Liver (tissue), 9 donors: ENCODE measurements around the gene PAWR. TPM values are rescaled to one million over a fixed set of nuclear protein-coding genes. Genes with fewer than 3 reads are reported as not detected.

Experiments
- DNase-seq: peaks from one replicate; pipeline ENCODE4 v3.0.0-alpha.2; 2017; ENCODE audit warnings: low spot score
- H3K27ac ChIP-seq, 2 donors: one replicate each; pipeline ENCODE4 v1.7.0; 2013; ENCODE audit warnings: inconsistent platforms in 2 of 2, low read length in 2 of 2, control low read depth in 1 of 2, low read depth in 1 of 2, mild to moderate bottlenecking in 1 of 2
- H3K27me3 ChIP-seq, 4 donors: one replicate each; pipeline versions ENCODE4 v1.6.1 to v1.7.0; 2013; ENCODE audit warnings: low read length in 3 of 4, inconsistent platforms in 1 of 4, mild to moderate bottlenecking in 1 of 4, moderate library complexity in 1 of 4; ENCODE audit not compliant: control insufficient read depth in 4 of 4, insufficient read depth in 4 of 4
- H3K36me3 ChIP-seq, 4 donors: one replicate each; pipeline versions ENCODE4 v1.6.1 to v1.7.0; 2013; ENCODE audit warnings: low read length in 3 of 4, mild to moderate bottlenecking in 3 of 4, low read depth in 1 of 4, moderate library complexity in 1 of 4; ENCODE audit not compliant: control insufficient read depth in 4 of 4, insufficient read depth in 3 of 4
- H3K4me1 ChIP-seq, 4 donors: one replicate each; pipeline versions ENCODE4 v1.6.1 to v1.7.0; 2013; ENCODE audit warnings: low read length in 3 of 4, mild to moderate bottlenecking in 3 of 4, moderate library complexity in 1 of 4; ENCODE audit not compliant: control insufficient read depth in 4 of 4, insufficient read depth in 4 of 4
- H3K4me3 ChIP-seq, 3 donors: one replicate each; pipeline versions ENCODE4 v1.6.1 to v1.7.0; 2013; ENCODE audit warnings: low read length in 3 of 3, control low read depth in 1 of 3, low read depth in 1 of 3, mild to moderate bottlenecking in 1 of 3
- H3K9ac ChIP-seq, 2 donors: one replicate each; pipeline ENCODE4 v1.7.0; 2013; ENCODE audit warnings: low read length in 2 of 2, mild to moderate bottlenecking in 2 of 2, moderate library complexity in 2 of 2, control low read depth in 1 of 2, low read depth in 1 of 2
- H3K9me3 ChIP-seq, 4 donors: one replicate each; pipeline versions ENCODE4 v1.6.1 to v1.7.0; 2013; ENCODE audit warnings: low read length in 3 of 4; ENCODE audit not compliant: control insufficient read depth in 4 of 4
- EGR1 ChIP-seq, 2 donors: IDR thresholded peaks; 2 replicates each; pipeline ENCODE4 v1.6.1; 2016 to 2018; ENCODE audit warnings: antibody characterized with exemption in 2 of 2, low read depth in 2 of 2
- FOXA1 ChIP-seq: IDR thresholded peaks from 2 replicates; pipeline ENCODE4 v1.6.1; 2016; ENCODE audit warnings: antibody characterized with exemption
- FOXA2 ChIP-seq: IDR thresholded peaks from 2 replicates; pipeline ENCODE4 v1.6.1; 2016; ENCODE audit warnings: antibody characterized with exemption
- HNF4G ChIP-seq: IDR thresholded peaks from 2 replicates; pipeline ENCODE4 v1.6.1; 2016; ENCODE audit warnings: antibody characterized with exemption
- NR2F2 ChIP-seq: IDR thresholded peaks from 2 replicates; pipeline ENCODE4 v1.6.1; 2016; ENCODE audit warnings: antibody characterized with exemption
- RAD21 ChIP-seq, 2 donors: IDR thresholded peaks; 2 replicates each; pipeline ENCODE4 v1.6.1; 2016; ENCODE audit warnings: antibody characterized with exemption in 2 of 2, mild to moderate bottlenecking in 2 of 2
- RXRA ChIP-seq, 2 donors: IDR thresholded peaks; 2 replicates each; pipeline ENCODE4 v1.6.1; 2017 to 2018; ENCODE audit warnings: antibody characterized with exemption in 2 of 2, mild to moderate bottlenecking in 1 of 2
- TAF1 ChIP-seq: conservative IDR thresholded peaks from 2 replicates; pipeline ENCODE4 v1.6.1; 2016; ENCODE audit warnings: antibody characterized with exemption, mild to moderate bottlenecking
- YY1 ChIP-seq: IDR thresholded peaks from 2 replicates; pipeline ENCODE4 v1.6.1; 2016; ENCODE audit warnings: antibody characterized with exemption, mild to moderate bottlenecking
- ZBTB33 ChIP-seq: IDR thresholded peaks from 2 replicates; pipeline ENCODE4 v1.6.1; 2016; ENCODE audit warnings: antibody characterized with exemption
- WGBS: extraction: QIAGEN DNeasy Blood & Tissue Kit; methylation state at CpG from one replicate; pipeline ENCODE4 v1.1.7; 2013; 5-methylcytosine and 5-hydroxymethylcytosine counted together
- polyA plus RNA-seq, 2 donors: library from polyadenylated mRNA; stranded (reverse) in 1 of 2; unstranded in 1 of 2; fragments of 200-250 nt in 1 of 2; fragments of >200 nt in 1 of 2; fragmentation: Nextera tagmentation in 1 of 2; extraction: Ambion mirVana in 1 of 2; gene quantifications; one replicate each; pipeline versions ENCODE4 v1.2.1 to v1.2.3, GENCODE V29; 2013 to 2015
- total RNA-seq, 2 donors: library from RNA; depleted of rRNA; stranded (reverse); fragments of >200 nt; gene quantifications; one replicate each; pipeline ENCODE4 v1.2.3, GENCODE V29; 2014
- TF ChIP-seq, protein P1 (sequence below): IDR thresholded peaks from 2 replicates; pipeline ENCODE4 v1.6.1; 2016; ENCODE audit warnings: antibody characterized with exemption
- TF ChIP-seq, protein P2 (sequence below): IDR thresholded peaks from 2 replicates; pipeline ENCODE4 v1.6.1; 2016; ENCODE audit warnings: antibody characterized with exemption, mild to moderate bottlenecking
- TF ChIP-seq, protein P3 (sequence below): IDR thresholded peaks from 2 replicates; pipeline ENCODE4 v1.6.1; 2016; ENCODE audit warnings: antibody characterized with exemption
- TF ChIP-seq, protein P4 (sequence below): fragments of 150-350 bp; IDR thresholded peaks from 2 replicates; pipeline ENCODE4 v1.5.1; 2017; ENCODE audit warnings: improper control_type of control experiment, low read depth, low read length; ENCODE audit not compliant: missing input control
- donor health status: healthy.
- donor health status: healthy.
- donor health status: healthy.
- donor health status: healthy.
- donor health status: healthy.

PAWR gene
- total and polyA plus RNA-seq, 4 donors, result 6.1 to 24.1 (median 9.9) TPM

DNA sequence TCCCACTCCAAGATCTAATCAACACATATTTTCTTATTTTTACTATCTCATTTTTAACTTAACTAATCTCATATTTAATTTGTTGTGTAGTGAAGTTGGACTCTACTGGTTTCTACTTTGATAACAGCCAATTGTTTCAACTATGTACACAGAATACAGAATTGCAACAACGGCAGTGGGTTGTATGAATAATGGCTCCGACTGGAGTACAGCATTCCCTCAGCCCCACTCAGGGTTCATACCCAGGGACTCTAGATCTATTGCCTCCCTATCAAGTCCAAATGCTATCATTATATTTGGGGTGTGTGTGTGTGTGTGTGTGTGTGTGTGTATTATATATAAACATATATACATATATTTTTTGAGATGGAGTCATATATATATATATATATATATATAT, 52.3 kb downstream of the PAWR start:
- Histone ChIP-seq H3K27ac (no peak overlapping the region), H3K27me3 (no peaks in the 10 kb centered on the region), H3K9me3 (no peaks in the 10 kb centered on the region), H3K4me3 (no peak overlapping the region), H3K36me3 (no peaks in the 10 kb centered on the region), H3K9ac (no peak overlapping the region), H3K4me1 (peaks cover 6 to 21% (median 6%) of the 10 kb centered on the region in 4 donors)
- no peak for DNase-seq
- no peak for TF ChIP-seq ZBTB33
- TF ChIP-seq, protein P1, sequence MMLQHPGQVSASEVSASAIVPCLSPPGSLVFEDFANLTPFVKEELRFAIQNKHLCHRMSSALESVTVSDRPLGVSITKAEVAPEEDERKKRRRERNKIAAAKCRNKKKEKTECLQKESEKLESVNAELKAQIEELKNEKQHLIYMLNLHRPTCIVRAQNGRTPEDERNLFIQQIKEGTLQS, result no peak
- no peak for TF ChIP-seq TAF1
- TF ChIP-seq RAD21 (IDR thresholded peaks at IDR 0.05), result no peak
- 40% methylated on average over 2 of the region's 2 CpGs for WGBS

- TF ChIP-seq HNF4G (no peak), NR2F2 (no peak), FOXA1 (no peak), FOXA2 (no peak), EGR1 (IDR thresholded peaks at IDR 0.05; ENCODE audit: low read depth in 2 of 2) (no peak), TAF1 (no peak), RXRA (IDR thresholded peaks at IDR 0.05) (no peak), RAD21 (IDR thresholded peaks at IDR 0.05) (no peak), ZBTB33 (no peak), YY1 (no peak)
- TF ChIP-seq, protein P2, sequence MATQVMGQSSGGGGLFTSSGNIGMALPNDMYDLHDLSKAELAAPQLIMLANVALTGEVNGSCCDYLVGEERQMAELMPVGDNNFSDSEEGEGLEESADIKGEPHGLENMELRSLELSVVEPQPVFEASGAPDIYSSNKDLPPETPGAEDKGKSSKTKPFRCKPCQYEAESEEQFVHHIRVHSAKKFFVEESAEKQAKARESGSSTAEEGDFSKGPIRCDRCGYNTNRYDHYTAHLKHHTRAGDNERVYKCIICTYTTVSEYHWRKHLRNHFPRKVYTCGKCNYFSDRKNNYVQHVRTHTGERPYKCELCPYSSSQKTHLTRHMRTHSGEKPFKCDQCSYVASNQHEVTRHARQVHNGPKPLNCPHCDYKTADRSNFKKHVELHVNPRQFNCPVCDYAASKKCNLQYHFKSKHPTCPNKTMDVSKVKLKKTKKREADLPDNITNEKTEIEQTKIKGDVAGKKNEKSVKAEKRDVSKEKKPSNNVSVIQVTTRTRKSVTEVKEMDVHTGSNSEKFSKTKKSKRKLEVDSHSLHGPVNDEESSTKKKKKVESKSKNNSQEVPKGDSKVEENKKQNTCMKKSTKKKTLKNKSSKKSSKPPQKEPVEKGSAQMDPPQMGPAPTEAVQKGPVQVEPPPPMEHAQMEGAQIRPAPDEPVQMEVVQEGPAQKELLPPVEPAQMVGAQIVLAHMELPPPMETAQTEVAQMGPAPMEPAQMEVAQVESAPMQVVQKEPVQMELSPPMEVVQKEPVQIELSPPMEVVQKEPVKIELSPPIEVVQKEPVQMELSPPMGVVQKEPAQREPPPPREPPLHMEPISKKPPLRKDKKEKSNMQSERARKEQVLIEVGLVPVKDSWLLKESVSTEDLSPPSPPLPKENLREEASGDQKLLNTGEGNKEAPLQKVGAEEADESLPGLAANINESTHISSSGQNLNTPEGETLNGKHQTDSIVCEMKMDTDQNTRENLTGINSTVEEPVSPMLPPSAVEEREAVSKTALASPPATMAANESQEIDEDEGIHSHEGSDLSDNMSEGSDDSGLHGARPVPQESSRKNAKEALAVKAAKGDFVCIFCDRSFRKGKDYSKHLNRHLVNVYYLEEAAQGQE, result no peak
- TF ChIP-seq, protein P3, sequence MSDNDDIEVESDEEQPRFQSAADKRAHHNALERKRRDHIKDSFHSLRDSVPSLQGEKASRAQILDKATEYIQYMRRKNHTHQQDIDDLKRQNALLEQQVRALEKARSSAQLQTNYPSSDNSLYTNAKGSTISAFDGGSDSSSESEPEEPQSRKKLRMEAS, result no peak
- TF ChIP-seq, protein P4, sequence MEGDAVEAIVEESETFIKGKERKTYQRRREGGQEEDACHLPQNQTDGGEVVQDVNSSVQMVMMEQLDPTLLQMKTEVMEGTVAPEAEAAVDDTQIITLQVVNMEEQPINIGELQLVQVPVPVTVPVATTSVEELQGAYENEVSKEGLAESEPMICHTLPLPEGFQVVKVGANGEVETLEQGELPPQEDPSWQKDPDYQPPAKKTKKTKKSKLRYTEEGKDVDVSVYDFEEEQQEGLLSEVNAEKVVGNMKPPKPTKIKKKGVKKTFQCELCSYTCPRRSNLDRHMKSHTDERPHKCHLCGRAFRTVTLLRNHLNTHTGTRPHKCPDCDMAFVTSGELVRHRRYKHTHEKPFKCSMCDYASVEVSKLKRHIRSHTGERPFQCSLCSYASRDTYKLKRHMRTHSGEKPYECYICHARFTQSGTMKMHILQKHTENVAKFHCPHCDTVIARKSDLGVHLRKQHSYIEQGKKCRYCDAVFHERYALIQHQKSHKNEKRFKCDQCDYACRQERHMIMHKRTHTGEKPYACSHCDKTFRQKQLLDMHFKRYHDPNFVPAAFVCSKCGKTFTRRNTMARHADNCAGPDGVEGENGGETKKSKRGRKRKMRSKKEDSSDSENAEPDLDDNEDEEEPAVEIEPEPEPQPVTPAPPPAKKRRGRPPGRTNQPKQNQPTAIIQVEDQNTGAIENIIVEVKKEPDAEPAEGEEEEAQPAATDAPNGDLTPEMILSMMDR, result no peak
- TF ChIP-seq, protein P1, result no peak
- WGBS, result 89% methylated on average over 2 of the region's 2 CpGs
- H3K27me3 ChIP-seq, result no peaks in the 10 kb centered on the region
Observed at GRCh38 chr12:79637093-79637492, 53.7 kb downstream of the PAWR start.

More at GRCh38 chr12:79637093-79637492, 53.7 kb downstream of the PAWR start:
- H3K4me3 ChIP-seq, result no peak overlapping the region
- H3K9ac ChIP-seq, result no peak overlapping the region
- no peaks in the 10 kb centered on the region for H3K9me3 ChIP-seq
- H3K36me3 ChIP-seq, result no peaks in the 10 kb centered on the region
- H3K27ac ChIP-seq, result no peak overlapping the region
- no peak for DNase-seq
- peaks cover 0 to 17% (median 4%) of the 10 kb centered on the region in 4 donors for H3K4me1 ChIP-seq
